SU-DHL-6 (cell line): Measurements from ENCODE around the gene GAS7.

Experiments used
- H2AFZ ChIP-seq: fragments of 200-600 bp; sonication (generic); 2 replicates; pipeline ENCODE4 v1.6.1; 2014; ENCODE audit warnings: low read depth, mild to moderate bottlenecking, moderate library complexity, mixed read lengths, antibody characterized with exemption, low read length; ENCODE audit not compliant: severe bottlenecking
- H3F3A ChIP-seq: fragments of 200-600 bp; shearing (Covaris generic); 2 replicates; pipeline ENCODE4 v1.6.0; 2016; ENCODE audit warnings: antibody characterized with exemption, mild to moderate bottlenecking; ENCODE audit not compliant: insufficient read depth
- H3K27ac ChIP-seq: fragments of 200-600 bp; sonication (generic); 2 replicates; pipeline ENCODE4 v1.5.1; 2016; ENCODE audit warnings: low read depth, mild to moderate bottlenecking, low read length, moderate library complexity, mixed read lengths
- H3K27me3 ChIP-seq: fragments of 200-600 bp; sonication (generic), shearing (Covaris generic); 2 replicates; pipeline ENCODE4 v1.6.0; 2014; ENCODE audit warnings: mild to moderate bottlenecking, low read length
- H3K36me3 ChIP-seq: fragments of 200-600 bp; sonication (generic); 2 replicates; pipeline ENCODE4 v1.6.1; 2014; ENCODE audit warnings: mild to moderate bottlenecking, low read length, mixed read lengths
- H3K4me2 ChIP-seq: fragments of 300-600, 200-600 bp; shearing (Covaris generic), sonication (generic); 2 replicates; pipeline ENCODE4 v1.6.0; 2014; ENCODE audit warnings: low read length, low read depth, mild to moderate bottlenecking; ENCODE audit not compliant: poor library complexity, severe bottlenecking
- H3K4me3 ChIP-seq: fragments of 200-600 bp; sonication (generic); 2 replicates; pipeline ENCODE4 v1.5.1; 2014; ENCODE audit warnings: antibody characterized with exemption, low read length, mild to moderate bottlenecking, mixed read lengths; ENCODE audit not compliant: insufficient read depth, poor library complexity, severe bottlenecking
- H3K79me2 ChIP-seq: fragments of 200-600 bp; sonication (generic); 2 replicates; pipeline ENCODE4 v1.6.1; 2014; ENCODE audit warnings: mild to moderate bottlenecking, low read length, moderate library complexity; ENCODE audit not compliant: insufficient read depth
- H3K9ac ChIP-seq: fragments of 200-600 bp; sonication (generic); 2 replicates; pipeline ENCODE4 v1.7.0; 2014; ENCODE audit warnings: mild to moderate bottlenecking, low read length
- H3K9me2 ChIP-seq: fragments of 200-600 bp; sonication (generic); replicated peaks from 2 replicates; pipeline ENCODE4 v1.6.1; 2014; ENCODE audit warnings: low read length; ENCODE audit not compliant: insufficient read depth
- H3K9me3 ChIP-seq: fragments of 200-600 bp; sonication (generic); 2 replicates; pipeline ENCODE4 v1.6.1; 2014; ENCODE audit warnings: low read length, mixed read lengths; ENCODE audit not compliant: insufficient read depth
- H4K20me1 ChIP-seq: fragments of 200-600 bp; sonication (generic); 2 replicates; pipeline ENCODE4 v1.6.1; 2014; ENCODE audit warnings: low read depth, mild to moderate bottlenecking, antibody characterized with exemption, low read length, moderate library complexity, mixed read lengths
- CTCF ChIP-seq: fragments of 200-600 bp; sonication (generic); IDR thresholded peaks from one replicate; pipeline ENCODE4 v1.5.1; 2017; ENCODE audit warnings: antibody characterized with exemption, mild to moderate bottlenecking, low read length, moderate library complexity; ENCODE audit not compliant: insufficient read depth, poor library complexity, severe bottlenecking
- EZH2phosphoT487 ChIP-seq: fragments of 200-600 bp; sonication (generic), shearing (Covaris generic); conservative IDR thresholded peaks from 2 replicates; pipeline ENCODE4 v1.6.1; 2018; ENCODE audit warnings: mild to moderate bottlenecking, antibody characterized with exemption, low read length, moderate library complexity, mixed read lengths

Gene GAS7

DNA sequence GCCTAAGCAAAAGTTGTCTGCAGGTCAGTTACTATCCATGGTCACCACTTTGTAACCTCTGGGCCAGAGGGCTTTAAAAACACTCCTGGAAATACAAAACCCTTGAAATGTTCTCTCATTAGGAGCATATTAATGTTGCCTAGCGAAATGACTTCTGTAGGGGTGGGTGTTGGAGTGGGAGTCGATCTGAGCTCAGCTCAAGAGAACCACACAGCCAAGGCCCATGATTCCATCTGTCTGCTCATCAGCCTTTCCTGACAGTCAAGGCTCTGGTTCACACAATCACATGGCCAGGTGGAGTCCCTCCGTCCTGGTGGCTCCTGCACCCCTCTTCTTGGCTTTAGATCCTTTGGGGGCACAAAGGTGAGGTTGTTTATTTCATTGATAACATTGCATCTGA is 320.1 kb downstream of the GAS7 start:
- Histone ChIP-seq H3K4me2 (no peak overlapping the region), H3K9ac (no peak overlapping the region), H3K36me3 (no peaks in the 10 kb centered on the region; the same call in 1 of the 2 replicates), H4K20me1 (no peaks in the 10 kb centered on the region), H3F3A (no peaks in the 10 kb centered on the region), H3K9me2 (no peaks in the 10 kb centered on the region), H2AFZ (no peak overlapping the region), H3K4me3 (no peak overlapping the region), H3K27ac (no peak overlapping the region), H3K27me3 (no peaks in the 10 kb centered on the region), H3K9me3 (peaks cover 1% of the 10 kb centered on the region; the same call in 1 of the 2 replicates), H3K79me2 (no peaks in the 10 kb centered on the region)
- TF ChIP-seq CTCF: no peak
- no peak for TF ChIP-seq EZH2phosphoT487

DNA sequence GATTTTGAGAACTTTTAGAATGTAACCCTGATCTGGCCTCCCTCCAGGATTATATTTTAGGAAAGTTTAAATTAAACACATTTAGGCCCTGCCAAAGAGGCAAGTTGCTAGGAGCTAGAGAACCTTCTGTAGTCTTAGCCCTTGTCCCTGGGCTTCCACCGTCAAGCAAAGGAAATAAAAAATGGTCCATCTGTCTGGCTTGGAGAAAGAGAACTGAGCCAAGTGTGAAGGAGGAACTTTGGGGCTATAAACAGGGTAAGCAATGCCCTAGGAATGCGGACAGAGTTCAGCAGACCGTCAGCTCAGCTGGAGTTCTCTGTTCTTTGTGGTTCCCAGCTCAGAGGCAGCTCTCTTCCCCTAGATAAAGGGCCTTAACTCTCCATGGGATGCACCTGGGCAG is 323.0 kb downstream of the GAS7 start:
- Histone ChIP-seq H2AFZ (no peak overlapping the region), H3K4me3 (no peak overlapping the region), H3K9ac (no peak overlapping the region), H3F3A (no peaks in the 10 kb centered on the region), H3K27ac (no peak overlapping the region), H3K4me2 (no peak overlapping the region), H4K20me1 (no peaks in the 10 kb centered on the region), H3K9me3 (no peaks in the 10 kb centered on the region), H3K27me3 (no peaks in the 10 kb centered on the region), H3K79me2 (no peaks in the 10 kb centered on the region), H3K36me3 (no peaks in the 10 kb centered on the region), H3K9me2 (no peaks in the 10 kb centered on the region)
- TF ChIP-seq CTCF (no peak), EZH2phosphoT487 (no peak)

- H4K20me1 ChIP-seq: no peaks in the 10 kb centered on the region
- H3F3A ChIP-seq: no peaks in the 10 kb centered on the region
- no peak overlapping the region for H3K4me3 ChIP-seq
- no peak overlapping the region for H3K4me2 ChIP-seq
- TF ChIP-seq EZH2phosphoT487: no peak
- TF ChIP-seq CTCF: no peak
- no peak overlapping the region for H3K27ac ChIP-seq
- H3K9me2 ChIP-seq: no peaks in the 10 kb centered on the region
- H2AFZ ChIP-seq: no peak overlapping the region
- H3K36me3 ChIP-seq: no peaks in the 10 kb centered on the region
- H3K27me3 ChIP-seq: no peaks in the 10 kb centered on the region
- H3K9ac ChIP-seq: no peak overlapping the region
- H3K9me3 ChIP-seq: no peaks in the 10 kb centered on the region
- no peaks in the 10 kb centered on the region for H3K79me2 ChIP-seq
These were observed 323.7 kb downstream of the GAS7 start for GRCh38 chr17:9874722-9875121.

DNA sequence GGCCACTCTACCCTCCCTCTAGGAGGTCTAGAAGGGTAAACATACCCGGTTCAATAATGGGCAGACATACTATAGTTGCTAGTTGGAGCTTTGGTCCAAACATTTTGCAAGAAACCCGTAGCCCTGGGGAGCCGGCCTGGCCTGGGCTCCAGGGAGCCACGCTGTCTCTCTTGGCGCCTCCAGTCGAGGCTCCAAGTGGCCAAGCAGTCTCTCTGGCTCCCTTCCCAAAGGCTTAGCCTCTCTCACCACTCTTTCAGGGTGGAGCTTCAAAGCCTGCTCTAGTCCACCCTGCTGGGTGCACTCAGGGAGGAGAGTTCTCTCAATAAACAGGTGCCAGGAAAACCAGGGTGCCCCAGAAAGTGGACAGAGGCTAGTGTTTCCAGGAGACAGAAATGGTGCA is 325.6 kb downstream of the GAS7 start:
- Histone ChIP-seq H3K27me3 (no peaks in the 10 kb centered on the region), H3K79me2 (no peaks in the 10 kb centered on the region), H2AFZ (no peak overlapping the region), H3K9me3 (no peaks in the 10 kb centered on the region), H3K9me2 (no peaks in the 10 kb centered on the region), H3K4me2 (no peak overlapping the region), H3K9ac (no peak overlapping the region), H3K27ac (no peak overlapping the region), H3F3A (no peaks in the 10 kb centered on the region), H4K20me1 (no peaks in the 10 kb centered on the region), H3K36me3 (no peaks in the 10 kb centered on the region), H3K4me3 (no peak overlapping the region)
- TF ChIP-seq CTCF: no peak
- TF ChIP-seq EZH2phosphoT487: no peak
